HG03139 (cell line): ENCODE results near the gene RRP15.
A peak's percentile ranks its signal among the peaks of the same experiment; 100 is the strongest.
"Not testable (repeated sequence)": the region's sequence is repeated elsewhere in the genome, so short reads cannot be mapped to it uniquely, and the experiment has no call there.

Experiments
- ATAC-seq: cut with Tn5 transposase; IDR thresholded peaks from one replicate; pipeline ENCODE4 v1.9.1; 2021; ENCODE audit not compliant: unreplicated experiment

Gene RRP15

GRCh38 chr1:218296162-218296561 is 11.1 kb downstream of the RRP15 start:
- no peak for ATAC-seq

- ATAC-seq = no peak
Observed at GRCh38 chr1:218297461-218297860, 12.4 kb downstream of the RRP15 start.

GRCh38 chr1:218297867-218298266 is 12.8 kb downstream of the RRP15 start:
- ATAC-seq = no peak

GRCh38 chr1:218298398-218298797 is 13.3 kb downstream of the RRP15 start:
- ATAC-seq = no peak

GRCh38 chr1:218299416-218299815 is 14.3 kb downstream of the RRP15 start:
- no peak for ATAC-seq

- ATAC-seq = no peak
Observed at GRCh38 chr1:218301217-218301616, 16.1 kb downstream of the RRP15 start.

- ATAC-seq = no peak
Observed at GRCh38 chr1:218302155-218302554, 17.1 kb downstream of the RRP15 start.

GRCh38 chr1:218303176-218303879 is 18.2 kb downstream of the RRP15 start:
- no peak for ATAC-seq

GRCh38 chr1:218304281-218305039 is 19.4 kb downstream of the RRP15 start:
- ATAC-seq = peak; percentile 87

GRCh38 chr1:218305472-218306064 is 20.5 kb downstream of the RRP15 start:
- ATAC-seq = no peak

- ATAC-seq = no peak
Observed at GRCh38 chr1:218312509-218312908, 27.4 kb downstream of the RRP15 start.

- no peak for ATAC-seq
Observed at GRCh38 chr1:218314316-218314715, 29.2 kb downstream of the RRP15 start.

- ATAC-seq = no peak
Observed at GRCh38 chr1:218315638-218316037, 30.5 kb downstream of the RRP15 start.

GRCh38 chr1:218317061-218317460 is 32.0 kb downstream of the RRP15 start:
- no peak for ATAC-seq

GRCh38 chr1:218320182-218320581 is 35.1 kb downstream of the RRP15 start:
- ATAC-seq = not testable (repeated sequence)

- no peak for ATAC-seq
Observed at GRCh38 chr1:218322762-218323161, 37.7 kb downstream of the RRP15 start.

- no peak for ATAC-seq
Observed at GRCh38 chr1:218323568-218324225, 38.6 kb downstream of the RRP15 start.

- no peak for ATAC-seq
Observed at GRCh38 chr1:218324226-218324580, 39.1 kb downstream of the RRP15 start.

GRCh38 chr1:218328769-218329168 is 43.7 kb downstream of the RRP15 start:
- ATAC-seq = no peak

GRCh38 chr1:218330043-218330623 is 45.0 kb downstream of the RRP15 start:
- no peak for ATAC-seq

GRCh38 chr1:218332416-218332815 is 47.3 kb downstream of the RRP15 start:
- ATAC-seq = no peak
